Cardiac muscle cell (in vitro differentiated cells and primary cell): ENCODE results near the gene CCL4L2. TPM values are rescaled to one million over a fixed set of nuclear protein-coding genes. Genes with fewer than 3 reads are reported as not detected.
"Not testable (repeated sequence)": the region's sequence is repeated elsewhere in the genome, so short reads cannot be mapped to it uniquely, and the experiment has no call there.

Experiments
- DNase-seq, 2 donors: peaks; one replicate each; pipeline versions ENCODE4 v3.0.0 to v3.0.0-alpha.2; 2010 to 2017; ENCODE audit warnings: low read depth in 1 of 2, low spot score in 1 of 2
- H3K27ac ChIP-seq: fragments of 200-600 bp; sonication (generic); 2 replicates; pipeline ENCODE4 v1.5.1; 2016
- H3K27me3 ChIP-seq: fragments of 200-600 bp; sonication (generic); 2 replicates; pipeline ENCODE4 v1.6.0; 2016; ENCODE audit warnings: control low read depth
- H3K36me3 ChIP-seq: fragments of 200-600 bp; sonication (generic); 2 replicates; pipeline ENCODE4 v1.5.1; 2016; ENCODE audit warnings: control low read depth
- H3K4me1 ChIP-seq: fragments of 200-600 bp; sonication (generic); 2 replicates; pipeline ENCODE4 v1.8.1; 2017; ENCODE audit warnings: low read depth, mild to moderate bottlenecking, mixed run types
- H3K4me3 ChIP-seq: fragments of 200-600 bp; sonication (generic); 2 replicates; pipeline ENCODE4 v1.5.1; 2016; ENCODE audit warnings: mild to moderate bottlenecking
- H3K9me3 ChIP-seq: fragments of 200-600 bp; sonication (generic); 2 replicates; pipeline ENCODE4 v1.5.1; 2017; ENCODE audit warnings: low read depth, mild to moderate bottlenecking, control low read depth
- CTCF ChIP-seq: IDR thresholded peaks from 2 replicates; pipeline ENCODE4 v1.5.1; 2012; ENCODE audit warnings: low read depth, mild to moderate bottlenecking, low read length
- polyA plus RNA-seq: library from polyadenylated mRNA; unstranded; fragments of >200 nt; fragmentation: Nextera tagmentation; extraction: Ambion mirVana; gene quantifications from 2 replicates; pipeline ENCODE4 v1.2.1, GENCODE V29; 2016
- total RNA-seq: library from RNA; depleted of rRNA; stranded (reverse); fragments of >200 nt; gene quantifications from 2 replicates; pipeline ENCODE4 v1.2.3, GENCODE V29; 2016

The CCL4L2 gene
- not detected in 2 replicates for total RNA-seq
- polyA plus RNA-seq, result 0.21 TPM in 1 of 2 replicates, not detected in the other

- not testable (repeated sequence) for H3K4me3 ChIP-seq, DNase-seq, H3K27me3 ChIP-seq, H3K27ac ChIP-seq, H3K4me1 ChIP-seq, H3K36me3 ChIP-seq, H3K9me3 ChIP-seq
These were observed at the start of gene CCL4L2 for GRCh38 chr17:36210439-36211211. Gene CCL4L2 (plus strand): TSS chr17:36211063.

GRCh38 chr17:36168836-36169235 is 42.0 kb upstream of the CCL4L2 start:
- DNase-seq, H3K4me3 ChIP-seq, H3K27ac ChIP-seq, H3K27me3 ChIP-seq, H3K36me3 ChIP-seq, H3K9me3 ChIP-seq, H3K4me1 ChIP-seq: not testable (repeated sequence)

GRCh38 chr17:36176536-36176935 is 34.3 kb upstream of the CCL4L2 start, which contains the start of gene TBC1D3B:
Gene TBC1D3B (minus strand): TSS chr17:36176636. CDS start chr17:36175050, 1,586 bp downstream.
- not testable (repeated sequence) for H3K9me3 ChIP-seq, H3K36me3 ChIP-seq, H3K4me3 ChIP-seq, H3K4me1 ChIP-seq, H3K27ac ChIP-seq, H3K27me3 ChIP-seq, DNase-seq

- H3K27me3 ChIP-seq, result peaks cover 56% of the 10 kb centered on the region
- H3K4me3 ChIP-seq, H3K4me1 ChIP-seq, H3K9me3 ChIP-seq, H3K27ac ChIP-seq, DNase-seq, H3K36me3 ChIP-seq: not testable (repeated sequence)
These were observed 29.3 kb upstream of the CCL4L2 start for GRCh38 chr17:36181446-36182175.

GRCh38 chr17:36182176-36183000 is 28.5 kb upstream of the CCL4L2 start:
- H3K27me3 ChIP-seq, result peaks cover 63% of the 10 kb centered on the region
- peak overlapping the region; percentile 49 for H3K4me3 ChIP-seq
- H3K9me3 ChIP-seq, result no peaks in the 10 kb centered on the region
- peak in 1 of 2 donors; percentile 29 for DNase-seq
- no peak for TF ChIP-seq CTCF
- no peaks in the 10 kb centered on the region for H3K4me1 ChIP-seq
- no peak overlapping the region for H3K27ac ChIP-seq
- no peaks in the 10 kb centered on the region for H3K36me3 ChIP-seq

GRCh38 chr17:36183001-36183971 is 27.6 kb upstream of the CCL4L2 start:
- no peak for TF ChIP-seq CTCF
- no peaks in the 10 kb centered on the region for H3K36me3 ChIP-seq
- H3K9me3 ChIP-seq, result no peaks in the 10 kb centered on the region
- peak; percentile 65 to 86 for DNase-seq
- H3K27me3 ChIP-seq, result peaks cover 71% of the 10 kb centered on the region
- H3K4me1 ChIP-seq, result no peaks in the 10 kb centered on the region
- no peak overlapping the region for H3K27ac ChIP-seq
- H3K4me3 ChIP-seq, result peak overlapping the region; percentile 49
